Measurements from ENCODE around the gene ZSWIM8.
A peak's percentile ranks its signal among the peaks of the same experiment; 100 is the strongest.
"Not testable (repeated sequence)": the region's sequence is repeated elsewhere in the genome, so short reads cannot be mapped to it uniquely, and the experiment has no call there.

The ZSWIM8 gene

DNA sequence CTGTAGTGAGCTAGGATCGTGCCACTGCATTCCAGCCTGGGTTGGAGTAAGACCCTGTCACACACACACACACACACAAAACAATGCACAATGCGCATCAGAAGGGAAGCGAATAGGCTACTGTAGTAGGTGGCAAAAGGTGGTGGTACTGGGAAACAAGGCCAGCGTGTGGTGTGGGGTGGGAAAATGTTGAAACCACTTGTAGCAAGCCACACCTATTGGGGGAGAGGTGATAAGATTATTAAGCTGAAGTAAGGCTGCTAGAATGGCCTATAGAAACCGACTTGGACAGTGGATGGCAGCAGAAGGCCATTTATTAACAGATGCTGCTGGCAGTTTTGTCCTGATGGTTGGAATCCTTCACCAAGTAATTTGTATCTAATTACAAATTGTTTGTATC lies 10.8 kb upstream of the ZSWIM8 start:
- peak; percentile 56 to 66 for DNase-seq

DNA sequence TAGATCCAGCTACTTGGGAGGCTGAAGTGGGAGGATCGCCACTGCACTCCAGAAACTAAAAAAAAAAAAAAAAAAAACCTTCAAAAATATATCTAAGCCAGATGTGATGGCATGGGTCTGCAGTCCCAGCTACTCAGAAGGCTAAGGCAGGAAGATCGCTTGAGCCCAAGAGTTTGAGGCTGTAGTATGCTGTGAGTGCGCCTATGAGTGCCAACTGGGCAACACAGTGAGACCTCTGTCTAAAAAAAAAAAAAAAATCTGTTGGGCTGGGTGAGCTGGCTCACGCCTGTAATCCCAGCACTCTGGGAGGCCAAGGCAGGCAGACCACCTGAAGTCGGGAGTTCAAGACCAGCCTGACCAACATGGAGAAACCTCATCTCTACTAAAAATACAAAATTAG lies 6.4 kb upstream of the ZSWIM8 start:
- no peak for DNase-seq

GRCh38 chr10:73779539-73780197 lies 5.7 kb upstream of the ZSWIM8 start:
- no peak for DNase-seq

GRCh38 chr10:73780301-73780700 lies 5.1 kb upstream of the ZSWIM8 start:
- DNase-seq, result no peak

- no peak for DNase-seq
Observed at GRCh38 chr10:73780966-73781365, 4.4 kb upstream of the ZSWIM8 start.

- DNase-seq, result no peak
Observed at GRCh38 chr10:73781548-73781878, 3.9 kb upstream of the ZSWIM8 start.

DNA sequence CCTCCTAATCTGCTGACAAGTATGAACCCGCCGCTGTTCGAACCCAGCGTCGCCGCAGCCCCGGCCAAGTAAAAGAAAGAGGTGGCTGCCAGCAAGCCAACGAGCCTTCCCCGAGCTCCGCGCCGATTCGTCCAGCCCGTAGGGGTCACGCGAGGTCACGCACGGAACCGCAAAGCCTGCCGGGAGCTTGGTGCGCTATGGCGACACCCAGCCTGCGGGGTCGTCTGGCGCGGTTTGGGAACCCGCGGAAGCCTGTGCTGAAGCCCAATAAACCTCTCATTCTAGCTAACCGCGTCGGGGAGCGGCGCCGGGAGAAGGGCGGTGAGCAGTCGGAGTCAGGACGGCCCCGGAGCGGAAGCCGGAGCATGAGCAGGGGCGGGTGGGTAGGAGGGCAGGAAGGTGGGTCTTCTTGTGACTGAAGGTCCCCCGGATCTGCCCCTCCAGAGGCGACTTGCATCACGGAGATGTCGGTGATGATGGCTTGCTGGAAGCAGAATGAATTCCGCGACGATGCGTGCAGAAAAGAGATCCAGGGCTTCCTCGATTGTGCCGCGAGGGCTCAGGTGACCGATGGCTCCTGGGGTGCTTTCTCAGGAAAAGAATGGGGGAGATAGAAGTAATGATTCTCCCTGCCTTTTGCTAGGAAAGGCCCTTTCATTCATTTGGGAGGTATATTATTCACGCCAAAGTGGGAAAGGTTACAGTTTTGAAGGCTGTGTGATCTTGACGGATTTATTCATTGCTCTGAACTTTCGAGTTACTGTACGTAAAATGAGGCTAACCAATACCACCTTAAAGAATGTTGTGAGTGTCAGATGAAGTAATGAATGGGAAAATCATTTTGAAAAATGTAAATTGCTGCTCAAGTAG lies 3.3 kb upstream of the ZSWIM8 start, which contains the start of gene CHCHD1:
TSS of gene CHCHD1 (plus strand) at position 170 of the 870 bp plus-strand sequence. CDS start at position 198, 28 bp downstream.
- peak; percentile 86 to 88 for DNase-seq

DNA sequence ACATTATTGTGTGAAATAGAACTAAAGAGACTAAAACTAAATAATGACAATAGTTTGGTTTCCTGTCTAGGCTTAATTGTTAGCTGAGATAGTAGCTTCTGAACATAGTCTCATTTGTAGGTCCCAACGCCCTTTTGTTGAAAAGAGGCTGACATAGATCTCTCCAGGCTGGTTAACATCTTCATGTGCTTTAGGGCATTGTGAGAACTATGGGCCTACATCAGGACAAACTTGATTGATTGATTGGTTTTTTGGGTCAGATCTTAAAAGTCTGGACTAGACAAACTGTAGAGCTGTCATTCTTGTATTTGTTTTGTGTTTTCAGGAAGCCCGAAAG lies 2.7 kb upstream of the ZSWIM8 start:
- DNase-seq, result no peak

DNA sequence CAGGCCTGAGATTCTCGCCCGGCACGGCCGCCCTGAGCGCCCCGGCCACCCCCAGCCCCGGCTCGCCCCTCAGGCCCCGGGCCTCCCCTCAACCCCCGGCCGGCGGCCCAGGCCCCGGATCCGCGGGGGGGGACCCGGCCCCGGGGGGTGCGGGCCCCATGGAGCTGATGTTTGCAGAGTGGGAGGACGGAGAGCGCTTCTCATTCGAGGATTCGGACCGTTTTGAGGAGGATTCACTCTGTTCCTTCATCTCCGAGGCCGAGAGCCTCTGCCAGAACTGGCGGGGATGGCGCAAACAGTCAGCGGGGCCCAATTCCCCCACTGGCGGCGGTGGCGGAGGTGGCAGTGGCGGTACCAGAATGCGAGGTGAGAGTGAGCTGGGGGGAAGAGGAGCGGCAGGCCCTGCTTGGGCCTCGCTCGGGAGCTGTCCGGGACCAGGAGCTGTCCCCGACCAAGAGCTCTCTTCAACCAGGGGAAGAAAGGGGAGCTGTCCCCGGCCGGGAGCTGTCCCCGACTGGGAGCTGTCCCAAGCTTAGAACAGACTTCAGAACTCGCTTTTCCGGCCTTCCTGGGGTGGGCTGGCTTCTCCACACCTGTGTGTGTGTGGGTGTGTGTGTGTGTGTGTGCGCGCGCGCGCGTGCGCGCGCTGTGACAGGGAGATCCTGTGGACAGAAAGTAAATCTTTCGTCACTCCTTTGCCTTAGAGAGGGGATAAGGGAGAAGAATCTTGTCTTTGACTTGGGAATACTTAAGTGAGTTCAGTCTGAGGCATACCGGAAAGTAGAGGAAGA lies 510 bp downstream of the ZSWIM8 start:
- peak; percentile 29 to 62 for DNase-seq

- no peak for DNase-seq
Observed at GRCh38 chr10:73786512-73786885, 1.1 kb downstream of the ZSWIM8 start.

- not testable (repeated sequence) for DNase-seq
Observed at GRCh38 chr10:73787031-73787800, 1.8 kb downstream of the ZSWIM8 start.

- no peak for DNase-seq
Observed at GRCh38 chr10:73788864-73789658, 3.7 kb downstream of the ZSWIM8 start.

GRCh38 chr10:73789659-73790055 lies 4.3 kb downstream of the ZSWIM8 start:
- no peak for DNase-seq

- DNase-seq, result no peak
Observed at GRCh38 chr10:73790886-73791625, 5.7 kb downstream of the ZSWIM8 start.

- DNase-seq, result no peak
Observed at GRCh38 chr10:73791871-73792400, 6.5 kb downstream of the ZSWIM8 start.

GRCh38 chr10:73793456-73793855 lies 8.1 kb downstream of the ZSWIM8 start:
- DNase-seq, result no peak

DNA sequence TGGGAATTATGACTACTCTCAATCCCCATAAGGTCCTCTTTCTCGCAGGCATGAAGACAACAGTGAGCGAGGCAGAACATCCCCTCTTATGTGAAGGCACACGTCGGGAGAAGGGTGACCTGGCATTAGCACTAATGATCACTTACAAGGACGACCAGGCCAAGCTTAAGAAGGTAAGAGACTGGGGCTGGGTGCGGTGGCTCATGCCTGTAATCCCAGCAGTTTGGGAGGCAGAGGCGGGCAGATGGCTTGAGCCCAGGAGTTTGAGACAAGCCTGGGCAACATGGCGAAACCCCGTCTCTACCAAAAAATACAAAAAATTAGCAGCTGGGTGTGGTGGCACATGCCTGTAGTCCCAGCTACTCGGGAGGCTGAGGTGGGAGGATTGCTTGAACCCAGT lies 10.1 kb downstream of the ZSWIM8 start:
- not testable (repeated sequence) for DNase-seq

GRCh38 chr10:73796035-73796434 lies 10.6 kb downstream of the ZSWIM8 start:
- not testable (repeated sequence) for DNase-seq

DNA sequence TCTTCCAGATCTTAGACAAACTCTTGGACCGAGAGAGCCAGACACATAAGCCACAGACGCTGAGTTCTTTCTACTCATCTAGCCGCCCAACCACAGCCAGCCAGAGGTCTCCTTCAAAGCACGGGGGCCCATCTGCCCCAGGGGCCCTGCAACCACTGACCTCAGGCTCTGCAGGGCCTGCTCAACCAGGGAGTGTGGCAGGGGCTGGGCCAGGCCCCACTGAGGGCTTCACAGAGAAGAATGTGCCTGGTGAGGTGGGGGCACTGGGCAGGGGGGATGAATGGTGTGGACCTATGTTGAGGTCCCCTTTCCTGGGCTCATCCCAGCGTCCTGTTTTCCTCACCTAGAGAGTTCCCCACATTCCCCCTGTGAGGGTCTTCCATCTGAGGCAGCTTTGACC lies 11.4 kb downstream of the ZSWIM8 start:
- DNase-seq, result no peak

- DNase-seq, result no peak
Observed at GRCh38 chr10:73797324-73798025, 12.1 kb downstream of the ZSWIM8 start.

All from CD4-positive, alpha-beta T cell treated with Interleukin-4 for 1 hour (primary cell).